GM12891 (cell line): ENCODE measurements around the gene RNF187.

Experiments used
- PAX5 ChIP-seq: IDR thresholded peaks from 2 replicates; pipeline ENCODE4 v1.6.1; 2011; ENCODE audit warnings: low read length, moderate library complexity, mild to moderate bottlenecking; ENCODE audit not compliant: insufficient read depth, severe bottlenecking
- POLR2A ChIP-seq: IDR thresholded peaks from 2 replicates; pipeline ENCODE4 v1.6.1; 2011; ENCODE audit warnings: low read depth, low read length, control low read depth
- POLR2AphosphoS5 ChIP-seq: IDR thresholded peaks from 2 replicates; pipeline ENCODE4 v1.6.1; 2011; ENCODE audit warnings: low read depth, low read length, control low read depth
- SPI1 ChIP-seq: IDR thresholded peaks from 2 replicates; pipeline ENCODE4 v1.6.1; 2011; ENCODE audit warnings: low read depth, low read length, control low read depth
- TAF1 ChIP-seq: IDR thresholded peaks from 2 replicates; pipeline ENCODE4 v1.6.1; 2011; ENCODE audit warnings: low read depth, low read length, control low read depth

DNA sequence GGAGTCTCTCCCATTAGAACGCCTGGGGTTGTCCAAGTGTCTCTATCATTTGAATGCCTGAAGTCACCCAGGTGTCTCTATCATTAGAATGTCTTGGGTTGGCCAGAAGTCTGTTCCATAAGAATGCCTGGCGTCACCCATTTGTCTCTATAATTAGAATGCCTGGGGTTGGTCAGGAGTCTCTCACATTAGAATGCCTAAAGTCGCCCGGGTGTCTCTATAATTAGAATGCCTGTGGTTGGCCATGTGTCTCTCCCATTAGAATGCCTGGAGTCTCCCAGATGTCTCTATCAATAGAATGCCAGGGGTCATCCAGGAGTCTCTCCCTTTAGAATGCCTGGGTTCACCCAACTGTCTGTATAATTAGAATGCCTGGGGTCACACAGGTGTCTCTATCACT lies 54.5 kb downstream of the RNF187 start:
- TF ChIP-seq POLR2A (no peak), POLR2AphosphoS5 (no peak), TAF1 (no peak), SPI1 (no peak), PAX5 (no peak)
